HUES48 (cell line): ENCODE results near the gene TNFRSF1A.
A peak's percentile ranks its signal among the peaks of the same experiment; 100 is the strongest.

Source experiments
- H3K27ac ChIP-seq: one replicate; pipeline ENCODE4 v1.7.0; 2013; ENCODE audit warnings: low read depth, low read length, inconsistent platforms
- H3K27me3 ChIP-seq: 2 replicates; pipeline ENCODE4 v1.6.1; 2013; ENCODE audit warnings: mild to moderate bottlenecking, low read length; ENCODE audit not compliant: control insufficient read depth, insufficient read depth
- H3K36me3 ChIP-seq: 2 replicates; pipeline ENCODE4 v1.6.1; 2013; ENCODE audit warnings: low read length; ENCODE audit not compliant: control insufficient read depth, insufficient read depth
- H3K4me1 ChIP-seq: 2 replicates; pipeline ENCODE4 v1.6.1; 2013; ENCODE audit warnings: mild to moderate bottlenecking, low read length; ENCODE audit not compliant: control insufficient read depth, insufficient read depth
- H3K4me3 ChIP-seq: 2 replicates; pipeline ENCODE4 v1.5.1; 2013; ENCODE audit warnings: mild to moderate bottlenecking, low read depth, low read length
- H3K9ac ChIP-seq: 2 replicates; pipeline ENCODE4 v1.6.1; 2013; ENCODE audit warnings: mild to moderate bottlenecking, low read depth, low read length, moderate library complexity
- H3K9me3 ChIP-seq: 2 replicates; pipeline ENCODE4 v1.6.1; 2013; ENCODE audit warnings: low read length; ENCODE audit not compliant: control insufficient read depth, insufficient read depth

TNFRSF1A gene

DNA sequence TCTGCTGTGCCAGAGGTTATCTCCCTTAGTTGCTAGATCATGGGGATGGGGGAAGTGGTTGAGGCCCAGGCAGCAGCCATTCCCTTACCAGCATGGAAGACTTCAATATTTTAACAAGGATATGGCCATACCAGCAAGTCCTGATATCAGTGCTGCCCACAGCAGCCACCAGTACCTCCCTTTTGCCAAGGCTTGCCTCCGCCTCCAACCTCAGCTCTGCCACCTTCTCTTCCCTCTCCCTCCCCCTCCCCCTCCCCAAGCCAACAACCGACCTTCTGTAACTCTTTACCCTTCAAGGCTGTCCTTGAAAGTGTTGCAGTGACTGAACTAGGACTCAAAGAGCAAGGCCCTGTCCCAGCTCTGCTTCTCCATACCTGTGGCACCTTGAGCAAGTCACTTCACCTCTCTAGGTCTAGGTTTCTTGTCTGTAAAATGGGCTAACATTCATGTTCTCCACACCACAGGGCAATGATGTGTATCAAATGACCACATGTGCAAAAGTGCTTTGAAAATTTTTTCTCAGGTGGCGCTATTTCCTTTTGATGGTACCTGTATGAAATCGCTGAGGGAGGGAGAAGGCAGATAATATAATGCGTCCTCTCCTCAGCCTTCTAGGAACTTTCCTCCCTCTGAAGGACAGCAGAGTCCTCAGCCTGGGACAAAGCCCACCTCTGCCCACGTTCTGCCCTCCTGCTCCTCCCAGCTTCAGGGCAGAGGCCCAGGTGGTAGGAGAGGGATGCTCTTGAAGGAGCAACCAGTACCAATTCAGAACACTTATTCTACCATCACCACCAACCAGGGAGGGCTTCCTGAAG is 16.7 kb downstream of the TNFRSF1A start:
- no peaks in the 10 kb centered on the region for H3K9me3 ChIP-seq
- H3K27me3 ChIP-seq = no peaks in the 10 kb centered on the region
- no peak overlapping the region for H3K9ac ChIP-seq
- peaks cover 29% of the 10 kb centered on the region for H3K36me3 ChIP-seq
- H3K4me1 ChIP-seq = peaks cover 46% of the 10 kb centered on the region
- H3K27ac ChIP-seq = peak overlapping the region; percentile 100
- H3K4me3 ChIP-seq = no peak overlapping the region

DNA sequence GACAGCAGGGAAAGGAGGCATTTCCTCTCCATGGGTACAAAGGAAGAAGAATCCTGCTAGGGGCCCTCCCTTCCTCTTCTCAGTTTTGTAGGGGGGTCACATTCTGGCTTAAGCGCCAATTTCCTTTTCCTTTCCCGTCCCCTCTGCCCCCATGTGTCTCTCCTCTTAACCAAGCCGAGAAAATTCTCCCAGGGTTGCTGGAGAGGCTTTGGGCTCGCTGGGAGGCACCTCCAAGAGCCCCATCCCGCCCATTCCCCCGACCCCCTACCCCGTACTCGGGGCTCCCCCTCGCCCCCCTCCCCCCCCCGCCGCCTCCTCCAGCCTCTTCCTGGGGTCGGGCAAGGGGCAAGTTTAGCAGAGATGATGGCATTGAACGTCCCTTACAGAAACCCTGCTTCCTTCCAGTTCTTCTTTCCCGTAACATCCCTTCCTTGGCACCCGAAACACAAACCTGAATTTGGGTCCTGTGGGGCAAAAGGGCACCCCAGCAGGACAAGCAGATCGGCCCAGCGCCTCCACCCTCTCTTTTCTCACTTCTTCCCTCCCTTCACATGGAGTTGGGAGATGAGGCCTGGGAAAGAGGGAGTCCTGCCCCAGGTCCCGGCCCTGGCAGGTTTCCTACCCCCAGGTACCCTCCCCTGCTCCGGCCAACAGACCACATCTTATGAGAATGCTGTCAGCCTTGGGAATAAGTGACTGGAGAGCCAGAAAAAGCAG is 17.7 kb downstream of the TNFRSF1A start:
- Histone ChIP-seq H3K9ac (peak overlapping the region; percentile 65), H3K4me3 (peak overlapping the region; percentile 6; the same call in 1 of the 2 replicates), H3K4me1 (peaks cover 46% of the 10 kb centered on the region), H3K9me3 (no peaks in the 10 kb centered on the region), H3K36me3 (peaks cover 30% of the 10 kb centered on the region), H3K27ac (peak overlapping the region; percentile 100), H3K27me3 (no peaks in the 10 kb centered on the region)

DNA sequence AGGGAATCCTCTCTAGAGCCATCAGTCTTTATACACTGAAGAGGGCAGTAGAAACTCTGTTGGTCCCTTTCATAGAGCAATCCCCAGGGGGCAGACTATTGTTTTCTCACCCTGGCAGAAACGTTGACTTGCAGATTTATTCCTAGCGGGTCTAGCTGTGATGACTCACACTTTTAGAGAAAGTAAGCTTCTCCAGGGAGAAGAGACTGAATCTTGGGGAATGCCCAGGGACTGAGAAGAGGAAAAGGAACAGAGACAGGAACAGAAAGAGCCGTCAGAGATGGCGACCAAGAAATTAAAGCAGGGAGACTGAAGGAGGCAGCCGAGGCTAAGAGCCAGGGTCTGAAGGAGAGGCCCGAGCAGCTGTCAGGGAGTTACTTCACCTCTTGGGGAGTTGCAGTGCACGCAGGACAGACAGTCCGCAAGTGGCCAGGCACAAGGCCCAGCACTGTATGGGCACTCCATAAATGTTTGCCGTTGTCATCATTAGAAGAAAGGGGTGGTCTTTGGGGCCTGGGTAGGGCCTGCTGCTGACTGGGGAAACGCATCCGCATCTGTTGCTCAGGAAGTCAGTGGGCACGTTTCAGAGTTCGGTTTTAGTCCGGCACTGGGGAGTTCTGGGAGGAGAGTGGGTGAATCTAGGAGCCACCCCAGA is 18.4 kb downstream of the TNFRSF1A start:
- Histone ChIP-seq H3K36me3 (peaks cover 29% of the 10 kb centered on the region), H3K9me3 (no peaks in the 10 kb centered on the region), H3K9ac (peak overlapping the region; percentile 65), H3K4me1 (peaks cover 46% of the 10 kb centered on the region), H3K4me3 (peak overlapping the region; percentile 6), H3K27ac (peak overlapping the region; percentile 100), H3K27me3 (no peaks in the 10 kb centered on the region)

DNA sequence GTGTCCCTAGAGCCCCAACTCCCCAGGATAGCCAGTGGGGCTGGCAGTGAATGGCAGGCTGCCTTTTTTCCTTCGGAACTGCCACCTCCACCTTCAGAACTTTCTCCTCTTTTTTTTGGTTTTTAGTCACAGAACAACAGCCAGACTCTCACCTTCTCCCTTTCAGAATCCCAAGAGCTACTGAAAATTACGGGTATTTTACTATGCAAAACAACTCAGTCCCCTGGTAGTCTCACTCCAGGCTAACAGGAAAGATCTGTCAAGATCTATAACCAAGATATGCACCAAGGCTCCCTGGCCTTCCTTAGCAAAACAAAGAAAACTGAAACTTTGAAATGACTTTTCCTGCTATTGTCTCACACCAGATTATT is 18.9 kb downstream of the TNFRSF1A start:
- H3K4me1 ChIP-seq = peaks cover 46% of the 10 kb centered on the region
- H3K9me3 ChIP-seq = no peaks in the 10 kb centered on the region
- H3K36me3 ChIP-seq = peaks cover 29% of the 10 kb centered on the region
- H3K9ac ChIP-seq = peak overlapping the region; percentile 2; the same call in 1 of the 2 replicates
- no peak overlapping the region; the same call in 1 of the 2 replicates for H3K4me3 ChIP-seq
- H3K27me3 ChIP-seq = no peaks in the 10 kb centered on the region
- peak overlapping the region; percentile 100 for H3K27ac ChIP-seq

DNA sequence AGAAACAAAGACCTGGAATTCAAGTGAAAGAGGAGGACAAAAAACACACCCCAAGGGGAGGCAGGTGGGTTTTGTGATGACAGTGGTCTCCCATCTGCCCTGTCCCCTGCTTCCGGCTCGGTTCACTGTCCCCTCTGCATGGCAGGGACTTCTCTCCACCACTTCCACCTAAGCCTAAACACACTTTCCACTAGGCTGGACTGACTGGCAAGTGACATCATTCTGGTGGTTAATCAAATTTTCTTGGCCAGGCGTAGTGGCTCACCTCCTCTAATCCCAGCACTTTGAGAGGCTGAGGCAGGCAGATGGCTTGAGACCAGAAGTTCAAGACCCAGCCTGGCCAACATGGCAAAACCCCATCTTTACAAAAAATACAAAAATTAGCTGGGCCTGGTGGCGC is 19.5 kb downstream of the TNFRSF1A start:
- Histone ChIP-seq H3K27ac (peak overlapping the region; percentile 100), H3K36me3 (peaks cover 35% of the 10 kb centered on the region), H3K4me1 (peaks cover 46% of the 10 kb centered on the region), H3K4me3 (no peak overlapping the region), H3K9me3 (no peaks in the 10 kb centered on the region), H3K9ac (no peak overlapping the region), H3K27me3 (no peaks in the 10 kb centered on the region)

DNA sequence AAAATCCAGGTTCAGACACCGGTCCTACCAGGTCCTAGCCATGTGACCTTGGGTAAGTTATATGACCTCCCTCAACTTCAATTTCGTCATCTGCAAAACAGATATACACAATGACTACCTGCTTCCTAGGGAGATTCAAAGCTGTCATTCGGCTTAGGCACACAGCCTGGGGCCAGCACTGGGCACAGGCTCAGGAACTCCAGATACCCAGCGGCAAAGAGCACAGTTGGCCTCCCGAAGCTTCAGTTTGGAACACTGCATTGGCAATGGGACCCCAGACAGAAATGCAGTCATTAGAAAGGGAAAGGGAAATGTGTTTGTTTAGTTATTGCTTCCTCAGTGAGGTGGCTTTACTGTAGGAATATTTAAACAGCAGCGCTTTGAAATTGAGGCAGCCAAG is 20.0 kb downstream of the TNFRSF1A start:
- no peak overlapping the region for H3K9ac ChIP-seq
- peaks cover 33% of the 10 kb centered on the region for H3K36me3 ChIP-seq
- H3K4me1 ChIP-seq = peaks cover 47% of the 10 kb centered on the region
- H3K9me3 ChIP-seq = no peaks in the 10 kb centered on the region
- H3K27ac ChIP-seq = peak overlapping the region; percentile 100
- no peaks in the 10 kb centered on the region for H3K27me3 ChIP-seq
- H3K4me3 ChIP-seq = no peak overlapping the region

DNA sequence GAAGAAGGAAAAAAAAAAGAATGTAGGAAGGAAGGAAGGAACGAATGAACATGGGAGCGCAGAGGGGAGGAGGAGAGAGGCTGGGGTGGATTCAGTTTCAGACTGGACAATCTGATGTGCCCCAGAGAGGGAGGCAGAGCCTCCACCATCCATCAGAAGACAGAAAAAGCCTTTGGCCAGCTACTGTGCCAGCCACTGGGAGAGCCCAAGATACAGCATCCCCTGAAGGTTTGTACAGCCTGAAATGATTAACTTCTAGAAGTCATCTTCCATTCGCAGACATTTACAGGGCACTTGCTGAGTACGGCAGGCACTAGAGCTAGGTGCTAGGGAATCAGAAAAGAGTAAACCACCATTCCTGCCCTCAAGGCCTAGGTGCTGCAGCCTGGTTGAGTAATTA is 22.4 kb downstream of the TNFRSF1A start:
- H3K9ac ChIP-seq = no peak overlapping the region
- H3K4me1 ChIP-seq = peaks cover 32% of the 10 kb centered on the region
- peaks cover 38% of the 10 kb centered on the region for H3K36me3 ChIP-seq
- no peaks in the 10 kb centered on the region for H3K27me3 ChIP-seq
- no peak overlapping the region for H3K4me3 ChIP-seq
- H3K27ac ChIP-seq = no peak overlapping the region
- H3K9me3 ChIP-seq = no peaks in the 10 kb centered on the region

DNA sequence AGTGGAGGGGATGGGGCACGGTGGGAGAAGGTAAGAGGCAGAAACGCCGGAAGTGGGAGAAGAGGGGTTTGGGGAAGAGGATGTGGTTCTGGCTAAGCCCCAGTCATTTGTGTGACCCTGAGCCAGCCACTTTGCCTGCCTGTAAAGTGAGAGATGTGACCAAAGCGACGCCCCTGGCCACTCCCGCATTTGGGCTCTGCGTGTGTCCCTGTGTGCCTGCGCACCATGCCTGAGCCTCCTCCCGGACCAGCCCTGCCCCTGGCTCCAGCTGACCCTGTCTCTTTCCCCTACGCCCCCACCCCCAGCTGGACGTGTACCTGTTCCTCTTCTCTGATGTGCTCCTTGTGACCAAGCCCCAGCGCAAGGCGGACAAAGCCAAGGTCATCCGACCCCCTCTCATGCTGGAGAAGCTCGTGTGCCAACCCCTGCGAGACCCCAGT is 23.4 kb downstream of the TNFRSF1A start:
- Histone ChIP-seq H3K27ac (no peak overlapping the region), H3K4me3 (no peak overlapping the region), H3K36me3 (peaks cover 42% of the 10 kb centered on the region), H3K4me1 (peaks cover 23% of the 10 kb centered on the region), H3K27me3 (no peaks in the 10 kb centered on the region), H3K9ac (no peak overlapping the region), H3K9me3 (no peaks in the 10 kb centered on the region)

DNA sequence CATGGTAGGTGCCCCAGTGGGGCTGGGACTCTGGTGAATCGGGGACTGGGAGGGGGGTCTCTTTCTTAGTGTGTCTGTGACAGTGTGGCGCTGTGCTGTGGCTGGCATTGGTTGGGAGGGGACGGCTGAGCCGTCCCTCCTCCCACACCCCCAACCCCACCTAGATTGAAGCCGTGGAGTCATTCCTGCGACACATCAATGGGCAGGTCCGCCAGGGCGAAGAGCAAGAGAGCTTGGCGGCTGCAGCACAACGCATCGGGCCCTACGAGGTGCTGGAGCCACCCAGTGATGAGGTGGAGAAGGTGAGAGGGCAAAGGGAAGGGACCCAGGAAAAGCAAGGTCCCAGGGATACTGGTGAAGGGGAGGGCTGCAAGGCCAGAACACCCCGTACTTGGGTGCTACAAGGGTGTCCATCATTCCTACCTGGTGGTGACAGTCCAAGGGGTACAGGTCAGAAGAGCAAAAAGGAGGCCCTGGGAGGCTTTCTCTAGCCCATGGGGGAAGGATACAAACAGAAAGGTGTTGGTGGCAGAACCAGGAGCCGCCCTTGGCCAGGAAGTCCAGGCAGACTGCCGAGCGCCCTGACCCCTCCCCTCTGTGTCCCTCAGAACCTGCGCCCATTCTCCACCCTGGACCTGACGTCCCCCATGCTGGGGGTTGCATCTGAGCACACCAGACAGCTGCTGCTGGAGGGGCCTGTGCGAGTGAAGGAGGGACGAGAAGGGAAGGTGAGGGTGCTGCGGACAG is 24.0 kb downstream of the TNFRSF1A start:
- no peaks in the 10 kb centered on the region for H3K9me3 ChIP-seq
- no peaks in the 10 kb centered on the region for H3K27me3 ChIP-seq
- peaks cover 20% of the 10 kb centered on the region for H3K4me1 ChIP-seq
- H3K9ac ChIP-seq = no peak overlapping the region
- H3K27ac ChIP-seq = no peak overlapping the region
- no peak overlapping the region for H3K4me3 ChIP-seq
- peaks cover 46% of the 10 kb centered on the region for H3K36me3 ChIP-seq

DNA sequence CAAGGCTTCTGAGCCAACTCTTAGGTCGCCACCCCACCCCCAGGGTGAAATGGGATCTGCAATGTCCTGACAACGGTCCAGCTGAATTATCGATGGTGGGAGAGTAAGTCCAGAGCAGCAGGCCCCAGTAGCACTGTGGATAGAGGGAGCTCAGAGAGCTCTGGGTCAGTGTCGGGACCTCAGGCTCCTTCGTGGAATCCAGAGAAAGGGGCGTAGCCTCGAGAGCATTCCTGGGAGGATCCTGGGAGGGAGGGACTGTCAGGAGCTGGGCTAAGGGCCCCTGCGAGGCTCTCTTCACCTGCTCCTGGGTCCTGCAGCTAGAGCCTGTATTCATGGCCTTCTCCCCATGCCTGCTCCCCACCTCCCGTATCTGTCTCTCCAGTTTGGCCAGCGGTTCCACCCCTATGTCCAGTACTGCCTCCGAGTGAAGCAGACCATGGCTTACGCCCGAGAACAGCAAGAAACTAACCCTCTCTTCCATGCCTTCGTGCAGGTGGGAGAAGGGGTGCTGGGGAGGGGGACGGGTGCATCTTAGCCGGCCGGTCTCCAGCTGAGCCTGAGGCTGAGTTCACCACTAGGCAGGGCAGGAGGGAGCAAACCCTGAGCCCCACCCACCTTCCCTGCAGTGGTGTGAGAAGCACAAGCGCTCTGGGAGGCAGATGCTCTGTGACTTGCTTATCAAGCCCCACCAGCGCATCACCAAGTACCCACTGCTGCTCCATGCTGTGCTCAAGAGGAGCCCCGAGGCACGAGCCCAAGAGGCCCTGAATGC is 24.8 kb downstream of the TNFRSF1A start:
- H3K27ac ChIP-seq = no peak overlapping the region
- peaks cover 48% of the 10 kb centered on the region for H3K36me3 ChIP-seq
- H3K9me3 ChIP-seq = no peaks in the 10 kb centered on the region
- H3K4me3 ChIP-seq = no peak overlapping the region
- H3K4me1 ChIP-seq = peaks cover 19% of the 10 kb centered on the region
- no peaks in the 10 kb centered on the region for H3K27me3 ChIP-seq
- H3K9ac ChIP-seq = no peak overlapping the region
